NCI-H345 treated with DMSO at 0.1 percent for 48 hours (cell line): Measurements from ENCODE around the gene DDR2.

ENCODE experiments used
- DNase-seq: peaks from one replicate; lab custom pipeline; 2025; ENCODE audit not compliant: unreplicated experiment; lab: John Stamatoyannopoulos, UW

The DDR2 gene

DNA sequence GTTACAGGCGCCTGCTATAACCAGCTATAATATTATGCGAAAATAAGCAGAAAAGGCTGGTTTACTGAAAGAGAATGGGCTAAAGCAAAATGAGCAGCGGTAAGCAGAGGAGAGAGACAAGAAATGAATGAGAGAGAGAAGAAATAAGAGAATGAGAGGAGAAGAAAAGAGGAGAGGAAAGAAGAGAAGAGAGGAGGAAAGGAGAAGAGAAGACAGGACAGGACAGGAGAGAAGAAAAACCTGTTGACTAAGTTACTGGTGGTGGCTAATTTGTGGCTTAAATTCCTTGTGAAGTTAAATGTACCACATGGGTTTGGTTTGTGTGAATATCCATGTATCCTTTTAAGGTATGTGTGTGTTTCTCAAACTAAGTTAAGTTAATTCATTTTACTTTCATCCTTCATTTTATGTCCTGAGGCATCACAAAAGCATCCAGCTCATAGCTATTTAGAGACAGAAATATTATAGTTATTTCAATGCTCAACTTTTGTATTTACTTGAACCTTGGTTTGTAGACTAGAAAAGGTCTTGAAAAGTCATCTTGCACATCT is 3.1 kb upstream of the DDR2 start:
- DNase-seq = no peak

DNA sequence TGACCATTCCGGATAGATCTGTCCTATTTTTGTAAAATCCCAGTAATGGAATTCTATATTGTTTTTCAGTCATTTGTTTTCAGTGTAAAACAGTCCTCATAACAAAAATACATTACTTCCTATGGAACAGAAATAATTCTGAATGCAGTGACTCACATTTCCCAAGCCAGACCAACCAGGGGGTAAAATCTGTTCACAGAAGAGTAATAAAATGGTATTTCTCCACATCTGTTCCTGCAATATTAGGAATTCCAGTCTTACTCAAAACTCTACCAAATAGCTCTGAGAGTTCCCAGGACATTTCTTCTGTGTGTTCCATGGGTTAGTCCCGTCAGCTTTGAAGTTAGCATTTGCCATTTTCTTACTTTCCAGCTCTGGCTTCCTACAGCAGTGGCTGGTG is 2.6 kb upstream of the DDR2 start:
- no peak for DNase-seq

DNA sequence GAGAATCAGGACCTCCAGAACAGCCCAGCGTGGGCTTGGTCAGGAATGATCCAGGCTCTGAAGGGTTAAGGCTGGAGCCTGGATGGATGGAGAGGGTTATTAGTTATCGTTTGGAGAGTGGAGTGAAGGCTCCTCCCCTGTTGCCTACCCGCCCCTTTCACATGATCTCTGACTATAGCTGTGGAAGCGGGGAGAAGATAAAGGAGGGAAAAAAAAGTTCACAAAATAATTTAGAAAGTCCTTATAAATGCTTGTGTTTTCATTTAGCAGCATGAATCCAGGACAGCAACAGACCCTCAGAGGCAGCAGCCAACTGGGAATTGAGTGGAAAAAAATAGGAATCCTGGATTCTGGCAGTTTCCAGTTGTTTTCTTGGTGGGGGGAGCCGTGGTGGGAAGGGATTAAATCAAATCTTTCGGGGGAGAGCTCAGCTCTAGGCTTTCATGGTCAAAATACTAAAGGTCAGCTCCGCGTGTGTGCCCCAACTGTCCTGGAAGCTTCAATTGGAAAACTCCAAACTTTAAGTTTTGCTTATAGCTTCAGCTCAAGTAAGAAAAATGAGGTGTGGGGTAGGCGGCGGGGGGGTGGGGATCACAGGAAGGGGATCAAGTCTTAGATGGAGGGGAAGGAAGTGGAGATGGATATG is 595 bp upstream of the DDR2 start:
- DNase-seq = no peak

DNA sequence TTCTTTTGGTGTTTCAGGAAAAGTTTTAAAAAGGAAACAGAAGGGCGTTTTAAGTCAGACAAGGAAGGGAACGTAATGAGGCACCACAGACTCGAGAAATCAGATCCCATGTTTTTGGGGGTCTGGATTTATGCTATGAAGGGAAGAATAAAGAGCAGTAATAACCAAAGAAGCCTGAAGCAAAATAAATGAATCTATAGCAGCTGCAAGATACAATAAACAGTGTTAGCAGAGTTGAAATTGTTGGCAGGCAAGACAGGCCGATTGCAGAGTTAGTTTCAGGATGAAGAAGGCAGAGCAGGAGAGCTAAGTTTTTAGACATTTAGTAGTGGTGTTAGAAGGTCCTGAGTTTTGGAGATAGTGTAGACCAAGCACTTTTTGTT is 425 bp downstream of the DDR2 start:
- DNase-seq = no peak

DNA sequence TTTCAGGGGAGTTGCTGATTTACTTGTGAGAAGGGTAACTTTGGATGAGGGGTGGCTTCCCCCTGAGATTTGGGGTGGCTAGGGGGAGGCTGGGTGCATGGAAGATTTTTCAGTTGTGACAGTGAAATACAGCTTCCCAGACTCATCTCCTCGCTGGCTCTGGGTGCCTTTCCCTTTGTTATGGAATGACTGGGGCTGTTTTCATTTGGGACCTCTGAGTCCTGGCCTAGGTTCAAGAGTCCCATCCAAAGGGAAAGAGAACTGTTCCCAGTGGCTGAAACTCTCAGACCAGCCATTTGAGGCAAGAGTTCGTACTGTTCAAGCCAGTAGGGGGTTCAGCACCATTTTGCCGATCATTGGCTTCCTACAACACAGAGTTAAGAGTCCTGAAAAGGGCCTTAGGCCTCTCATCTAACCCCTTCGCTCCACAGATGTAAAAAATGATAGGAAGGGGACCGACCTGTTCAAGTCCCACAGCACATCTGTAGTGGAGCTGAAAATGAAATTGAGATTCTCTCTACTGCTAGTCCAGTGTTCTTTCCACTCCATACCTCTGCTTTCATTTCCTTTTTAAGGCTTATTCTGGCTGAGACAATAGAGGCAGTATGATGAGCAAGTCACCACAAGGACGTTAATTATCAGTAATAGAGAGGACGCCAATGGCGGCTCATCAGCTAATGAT is 958 bp downstream of the DDR2 start:
- no peak for DNase-seq

DNA sequence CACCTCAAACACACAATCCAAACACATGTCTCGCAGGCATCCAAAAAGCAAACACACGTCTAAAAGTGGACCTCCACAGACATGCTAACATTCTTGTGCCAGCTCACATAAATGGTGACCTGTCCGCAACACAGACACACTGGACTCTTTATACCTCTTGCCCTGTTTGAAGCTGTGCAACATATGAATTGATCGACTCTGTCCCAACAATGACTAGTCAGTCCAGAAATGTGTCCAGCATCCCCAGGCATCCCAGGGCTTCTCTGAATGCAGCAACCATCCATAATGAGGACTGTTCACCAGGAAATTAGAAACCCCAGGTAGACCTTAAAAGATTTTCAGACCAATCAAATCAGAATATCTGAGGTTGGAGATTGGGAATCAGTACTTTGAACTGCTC is 3.2 kb downstream of the DDR2 start:
- no peak for DNase-seq

DNA sequence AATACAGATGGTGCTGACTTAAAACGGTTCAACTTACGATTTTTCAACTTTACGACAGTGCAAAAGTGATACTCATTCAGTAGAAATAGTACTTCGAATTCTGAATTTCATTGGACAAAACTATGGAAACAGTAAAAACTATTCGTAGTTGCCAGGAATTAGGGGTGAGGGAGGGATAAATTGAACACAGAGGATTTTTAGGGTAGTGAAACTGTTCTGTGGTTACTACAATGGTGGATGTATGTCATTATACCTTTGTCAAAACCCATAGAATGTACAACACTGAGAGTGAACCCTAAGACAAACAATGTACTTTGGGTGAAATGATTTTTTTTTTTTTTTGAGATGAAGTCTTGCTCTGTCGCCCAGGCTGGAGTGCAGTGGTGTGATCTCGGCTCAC is 7.5 kb downstream of the DDR2 start:
- DNase-seq = no peak

DNA sequence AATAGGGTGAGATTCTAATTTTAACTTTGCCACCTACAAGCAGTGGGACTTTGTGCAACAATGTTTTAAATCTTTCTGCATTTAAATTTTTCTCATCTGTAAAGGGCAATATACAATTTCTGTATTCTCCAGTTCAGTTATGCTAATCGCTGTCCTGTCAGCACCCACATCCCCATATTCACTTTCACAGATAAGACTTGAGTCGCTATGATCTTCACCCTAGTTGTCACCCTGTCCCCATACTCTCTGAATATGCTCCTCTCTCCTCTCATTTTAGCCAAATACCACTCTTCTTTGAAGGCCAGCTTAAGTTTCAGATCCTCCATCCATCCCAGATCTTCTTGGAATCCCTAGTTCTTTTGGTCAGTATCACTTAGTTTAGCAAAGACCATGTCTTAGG is 8.8 kb downstream of the DDR2 start:
- no peak for DNase-seq

DNA sequence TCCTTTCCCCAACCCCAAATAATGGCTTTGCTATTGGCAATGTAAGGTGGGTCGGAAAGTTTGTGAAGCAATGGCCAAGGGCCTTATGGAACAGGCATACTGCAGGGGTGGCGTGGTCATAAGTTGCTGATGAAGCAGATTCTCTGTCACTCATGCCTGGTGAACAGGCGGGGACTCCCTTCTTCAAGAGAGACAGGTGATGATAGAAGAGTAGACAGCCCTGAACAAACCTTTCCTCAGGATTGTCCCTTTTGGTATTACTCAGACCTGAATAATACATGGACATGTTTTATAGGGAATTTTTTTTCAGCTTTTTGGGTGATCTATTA is 12.7 kb downstream of the DDR2 start:
- DNase-seq = no peak

DNA sequence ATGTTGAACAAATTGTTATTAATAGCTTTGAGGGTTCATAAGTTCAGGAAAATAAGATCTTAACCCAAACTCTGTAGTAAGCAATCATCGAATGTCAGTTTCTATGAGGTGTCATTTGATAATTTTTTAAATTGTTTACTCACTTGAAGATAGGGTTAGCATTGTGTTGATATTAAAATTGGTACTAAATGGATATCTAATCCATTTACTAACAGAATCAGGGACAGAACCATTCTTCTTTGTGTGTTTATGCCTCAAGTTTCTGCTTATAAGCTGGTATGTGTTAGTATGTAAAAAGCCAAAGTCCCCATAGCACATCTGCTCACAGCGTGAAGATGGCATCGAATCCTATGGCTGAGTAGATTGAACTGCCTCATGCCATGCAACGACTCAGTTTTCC is 13.4 kb downstream of the DDR2 start:
- DNase-seq = no peak

DNA sequence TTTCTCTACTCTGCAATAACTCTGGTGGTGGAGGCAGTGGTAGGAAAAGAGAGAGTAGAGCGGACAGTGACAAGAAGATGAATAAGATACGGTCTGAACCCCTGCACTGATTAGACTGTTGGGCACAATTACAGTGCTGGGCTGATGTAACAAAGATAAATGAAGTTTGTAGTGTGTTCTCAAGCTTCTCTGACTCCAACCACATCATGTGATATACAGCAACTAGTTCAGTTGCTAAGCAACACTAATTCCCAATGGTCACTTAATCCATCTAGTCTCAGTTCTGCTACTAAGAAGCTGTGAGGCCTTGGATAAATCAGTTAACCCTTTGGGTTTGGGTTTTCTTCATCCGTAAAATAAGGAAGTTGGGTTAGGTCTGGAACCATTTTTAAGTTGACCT is 17.3 kb downstream of the DDR2 start:
- no peak for DNase-seq

DNA sequence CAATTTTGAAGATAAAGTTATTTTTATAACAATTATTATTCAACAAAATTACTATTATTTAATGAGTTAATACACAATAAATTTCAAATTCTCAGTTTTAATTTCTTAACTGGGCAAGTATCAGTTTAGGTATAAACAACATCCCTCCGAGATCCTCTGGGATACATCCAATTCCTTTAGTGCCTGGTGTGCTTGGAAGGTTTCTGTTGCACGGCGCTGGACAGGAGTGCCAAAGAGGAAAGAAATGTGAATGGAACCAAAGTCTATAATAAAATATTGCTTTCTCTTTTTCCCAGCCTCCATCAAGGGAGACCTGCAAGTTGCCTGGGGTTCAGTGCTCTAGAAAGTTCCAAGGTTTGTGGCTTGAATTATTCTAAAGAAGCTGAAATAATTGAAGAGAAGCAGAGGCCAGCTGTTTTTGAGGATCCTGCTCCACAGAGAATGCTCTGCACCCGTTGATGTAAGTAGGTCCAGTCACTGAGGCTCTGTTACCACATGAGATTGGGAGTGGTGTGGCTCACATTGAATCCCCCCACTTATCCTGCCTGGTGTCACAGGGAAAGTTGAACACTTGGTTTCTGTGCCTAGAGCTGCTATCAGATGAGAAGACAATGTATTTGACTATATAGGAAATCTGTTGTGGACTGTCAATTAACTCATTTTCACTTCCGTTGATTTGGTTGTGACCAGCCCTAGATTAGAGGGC is 22.8 kb downstream of the DDR2 start:
- DNase-seq = no peak

DNA sequence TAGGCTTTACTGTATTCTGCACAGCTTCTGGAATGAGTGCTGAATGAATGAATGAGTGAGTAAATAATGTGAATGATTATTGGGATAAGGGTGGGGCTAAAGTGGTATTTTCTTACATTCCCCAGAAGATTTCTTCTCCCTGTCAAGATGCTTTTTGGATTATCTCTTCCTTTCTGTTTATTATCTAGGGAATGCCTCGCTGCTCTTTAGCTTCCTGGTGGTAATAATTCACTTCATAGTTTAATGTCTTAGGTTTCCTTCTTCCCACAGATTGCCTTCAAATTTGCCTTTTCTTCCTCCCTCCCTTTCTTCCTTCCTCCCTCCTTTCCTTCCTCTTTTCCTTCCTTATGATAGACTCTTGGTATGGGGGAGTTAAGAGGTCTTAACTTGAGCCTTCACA is 24.0 kb downstream of the DDR2 start:
- DNase-seq = no peak

DNA sequence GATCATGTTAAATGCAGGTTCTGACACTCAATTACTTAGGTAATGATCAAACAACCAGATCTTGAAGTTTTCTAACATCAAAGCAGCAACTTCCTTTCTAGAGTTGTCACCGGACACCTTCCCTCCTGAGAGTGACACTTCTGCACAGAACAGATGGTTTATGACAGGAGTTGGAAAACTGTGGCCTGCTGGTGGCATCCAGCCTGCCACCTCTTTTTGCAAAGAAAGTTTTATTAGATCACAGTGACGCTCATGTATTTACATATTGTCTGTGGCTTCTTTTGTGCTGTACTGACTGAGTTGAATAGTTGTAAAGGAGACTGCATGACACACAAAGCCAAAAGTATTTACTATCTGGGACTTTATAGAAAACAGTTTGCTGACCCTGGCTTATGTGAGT is 28.3 kb downstream of the DDR2 start:
- no peak for DNase-seq

DNA sequence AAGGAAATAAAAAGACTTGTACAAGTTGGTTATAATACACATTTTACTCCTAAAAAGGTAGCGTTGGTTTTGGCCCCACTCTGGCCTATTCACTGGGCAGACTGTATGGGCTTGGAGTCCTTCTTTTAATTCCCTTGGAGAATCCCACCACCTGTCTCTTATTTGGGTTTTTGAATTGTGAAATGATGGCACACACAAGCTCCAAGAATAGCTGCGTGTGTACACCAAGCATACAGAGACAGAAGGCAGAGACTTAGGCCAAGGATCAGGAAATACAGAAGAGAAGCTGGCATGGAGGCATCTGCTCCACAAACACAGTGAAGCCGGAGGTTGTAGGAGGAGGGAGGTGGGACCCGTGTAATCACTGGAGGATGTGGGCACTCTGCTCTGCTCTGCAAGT is 29.1 kb downstream of the DDR2 start:
- no peak for DNase-seq

DNA sequence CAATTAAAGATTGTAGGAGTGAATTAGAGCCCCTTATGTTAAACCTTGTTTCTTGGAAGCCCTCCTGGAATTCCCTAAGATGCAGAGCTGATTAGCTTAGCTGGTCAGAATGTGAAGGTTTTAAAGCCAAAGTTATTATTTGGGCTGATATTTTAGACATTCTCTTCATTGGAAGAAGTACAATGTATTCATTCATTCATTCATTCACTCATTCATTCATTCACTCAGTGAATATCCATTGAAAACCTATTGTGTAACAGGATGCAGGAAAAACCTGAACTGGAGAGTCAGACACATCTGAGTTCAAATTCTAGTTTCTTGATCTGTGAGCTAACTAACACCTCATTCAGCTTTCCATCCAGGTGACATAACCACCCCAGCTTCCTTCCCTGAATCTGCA is 29.7 kb downstream of the DDR2 start:
- no peak for DNase-seq

DNA sequence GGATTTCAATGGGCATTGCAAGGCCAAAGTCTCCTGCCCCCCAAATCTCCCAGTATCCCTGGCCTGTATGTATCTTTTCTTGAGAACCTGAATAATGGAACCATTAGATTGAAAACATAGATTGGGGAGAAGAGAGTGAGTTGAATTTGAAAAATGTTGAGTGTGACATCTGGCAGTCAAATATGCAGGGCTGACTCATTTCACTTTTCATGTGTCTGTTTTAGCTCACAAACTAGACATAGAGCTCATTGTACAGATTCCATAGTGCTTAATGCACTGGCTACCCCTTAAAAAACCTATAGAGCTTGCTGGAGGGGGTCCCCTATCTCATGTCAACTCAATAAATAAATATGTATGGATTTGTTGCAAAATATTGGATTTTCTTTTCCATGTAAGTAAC is 30.8 kb downstream of the DDR2 start:
- DNase-seq = no peak

DNA sequence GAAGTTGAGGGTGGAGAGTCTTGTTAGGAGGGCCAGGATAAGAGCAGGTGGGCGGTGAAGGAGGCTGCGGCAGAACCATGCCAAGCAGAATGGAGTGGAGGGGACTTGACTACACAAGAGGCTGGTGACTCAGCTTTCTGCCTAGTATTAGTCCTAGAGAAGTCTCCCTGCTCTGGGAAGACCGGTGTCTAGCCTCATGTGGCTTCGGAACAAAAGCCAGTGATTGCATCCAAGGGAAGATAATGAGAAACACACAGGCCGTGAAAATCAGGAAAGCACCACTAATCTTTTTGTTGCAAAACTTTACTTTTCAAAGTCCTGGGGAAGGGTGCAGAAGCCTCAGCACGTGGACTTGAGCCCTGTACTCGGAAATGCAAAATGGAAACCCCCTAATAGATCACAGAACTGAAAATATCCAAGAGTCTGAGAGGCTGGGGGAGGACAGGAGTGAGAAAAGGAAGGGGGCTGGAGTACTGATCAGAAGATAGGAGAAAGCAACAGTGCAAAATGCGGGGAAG is 31.4 kb downstream of the DDR2 start:
- DNase-seq = no peak

DNA sequence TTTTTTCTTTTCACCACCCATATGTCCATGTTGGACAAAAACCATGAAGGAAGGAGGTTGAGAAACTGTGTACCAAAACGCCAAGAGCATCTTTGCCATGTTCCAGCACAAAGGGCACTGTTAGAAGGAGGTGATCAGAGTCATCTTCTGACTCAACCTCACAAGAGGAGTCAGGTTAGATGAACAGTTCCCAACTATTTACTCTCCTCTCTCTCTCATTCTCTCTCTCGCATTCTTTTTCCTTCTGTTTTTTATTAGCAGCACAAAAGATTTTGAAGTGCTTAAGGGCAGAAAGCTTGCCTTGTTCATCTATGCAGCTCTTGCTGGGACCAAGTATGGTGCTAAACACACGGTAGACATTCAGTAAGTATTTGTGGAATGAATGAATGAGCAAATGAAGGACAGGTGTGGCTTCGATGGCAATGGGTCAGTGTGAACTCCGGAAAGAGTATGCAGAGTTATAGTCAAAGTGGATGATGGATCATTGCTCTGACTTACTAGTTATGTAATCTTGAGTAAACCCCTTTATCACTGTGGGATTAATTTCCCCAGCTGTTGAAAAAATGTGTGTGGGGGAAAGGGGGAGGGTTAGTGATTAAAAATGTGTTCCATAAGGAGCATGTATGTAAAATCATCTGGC is 33.9 kb downstream of the DDR2 start:
- no peak for DNase-seq

DNA sequence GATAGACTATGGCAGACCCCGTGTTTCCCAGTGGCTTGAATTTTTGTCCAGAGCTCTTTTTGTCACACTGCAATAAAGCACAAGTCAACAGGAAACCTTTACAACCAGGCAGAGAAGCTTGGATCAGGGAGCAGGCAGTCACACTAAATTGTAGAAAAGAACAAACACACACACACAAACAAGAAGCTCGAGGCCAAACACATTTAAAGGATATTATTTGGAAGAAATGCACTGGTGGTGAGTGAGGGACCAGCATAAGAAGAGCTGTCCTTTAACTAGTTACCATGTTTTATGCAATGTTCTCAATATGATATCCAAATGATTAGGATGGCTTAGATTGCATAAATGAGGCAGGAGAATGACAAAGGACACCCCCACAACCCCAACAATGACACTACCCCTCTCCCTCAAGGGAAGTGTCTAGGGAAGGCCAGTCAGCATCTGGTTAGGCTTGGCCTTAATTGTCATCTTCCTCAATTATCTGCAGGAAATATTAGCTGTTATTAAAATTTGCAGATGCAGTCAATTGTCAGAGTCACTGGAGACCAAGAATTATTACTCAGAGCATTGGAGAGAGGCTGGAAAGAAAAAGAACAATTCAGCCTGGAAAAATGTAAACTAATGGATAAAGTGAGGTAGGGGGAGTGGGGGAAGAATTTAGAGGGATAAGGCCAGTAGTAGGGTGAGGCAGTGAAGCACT is 35.3 kb downstream of the DDR2 start:
- no peak for DNase-seq
